Tongue (tissue), 2 donors: Measurements from ENCODE around the gene ZBTB2. TPM values are rescaled to one million over a fixed set of nuclear protein-coding genes. Genes with fewer than 3 reads are reported as not detected.
"Not testable (repeated sequence)": the region's sequence is repeated elsewhere in the genome, so short reads cannot be mapped to it uniquely, and the experiment has no call there.

ENCODE experiments used
- DNase-seq: peaks from one replicate; pipeline ENCODE4 v3.0.0-alpha.2; 2015
- total RNA-seq: library from RNA; depleted of rRNA; stranded (reverse); fragments of >200 nt; gene quantifications from one replicate; pipeline ENCODE4 v1.2.3, GENCODE V29; 2014

Gene ZBTB2
- total RNA-seq, 1 donor from 2014 or later: 5.8 TPM

DNA sequence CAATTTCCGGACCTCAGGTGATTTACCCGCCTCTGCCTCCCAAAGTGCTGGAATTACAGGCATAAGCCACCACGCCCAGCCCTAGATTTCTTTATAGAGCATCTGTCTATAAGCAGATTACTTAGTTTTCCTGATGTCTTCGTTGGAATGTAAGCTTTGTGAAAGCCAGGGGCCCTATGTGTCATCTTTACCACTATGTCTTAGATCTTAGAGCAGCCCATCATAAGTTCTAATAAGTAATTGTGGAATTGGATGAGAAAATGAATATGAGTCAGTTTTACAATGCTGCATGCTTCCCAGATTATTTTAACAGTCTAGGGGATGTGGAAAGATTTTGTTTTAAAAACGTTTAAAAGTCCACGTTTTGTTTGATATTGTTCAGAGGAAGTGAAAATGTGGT lies 9.1 kb upstream of the ZBTB2 start:
- no peak for DNase-seq

DNA sequence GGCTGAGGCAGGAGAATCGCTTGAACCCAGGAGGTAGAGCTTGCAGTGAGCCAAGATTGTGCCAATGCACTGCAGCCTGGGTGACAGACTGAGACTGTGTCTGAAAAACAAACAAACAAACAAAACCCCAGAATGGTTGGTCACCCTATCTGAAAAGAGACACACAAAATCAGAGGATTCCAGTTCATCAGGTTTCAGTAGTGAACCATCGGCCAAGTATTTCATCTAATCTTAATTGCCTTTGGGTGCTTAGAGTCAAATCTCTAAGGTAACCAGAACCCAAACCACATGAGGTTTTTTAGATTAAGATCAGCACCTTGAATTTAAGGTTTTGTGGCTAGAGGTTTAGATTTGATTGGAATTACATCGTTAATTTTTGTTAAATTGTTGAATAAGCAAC lies 8.3 kb upstream of the ZBTB2 start:
- no peak for DNase-seq

DNA sequence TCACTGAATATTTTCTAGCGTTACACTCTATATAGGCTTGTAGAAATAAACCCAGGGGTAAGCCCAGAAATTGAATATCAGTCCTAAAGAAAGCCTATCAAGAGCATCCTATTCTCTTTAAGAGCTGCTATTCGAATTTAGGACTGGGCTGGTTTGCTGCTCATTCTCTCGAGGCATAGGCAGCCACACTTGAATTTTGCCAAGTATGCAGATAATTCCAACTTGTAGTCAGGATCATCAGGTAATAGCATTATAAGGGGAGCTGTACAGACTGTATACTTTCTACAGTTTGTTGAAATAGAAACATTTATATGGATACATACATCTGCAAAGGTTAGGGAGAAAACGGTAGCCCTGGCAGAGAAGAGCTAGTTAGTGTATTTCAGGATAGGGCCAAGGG lies 2.1 kb upstream of the ZBTB2 start:
- DNase-seq: no peak

DNA sequence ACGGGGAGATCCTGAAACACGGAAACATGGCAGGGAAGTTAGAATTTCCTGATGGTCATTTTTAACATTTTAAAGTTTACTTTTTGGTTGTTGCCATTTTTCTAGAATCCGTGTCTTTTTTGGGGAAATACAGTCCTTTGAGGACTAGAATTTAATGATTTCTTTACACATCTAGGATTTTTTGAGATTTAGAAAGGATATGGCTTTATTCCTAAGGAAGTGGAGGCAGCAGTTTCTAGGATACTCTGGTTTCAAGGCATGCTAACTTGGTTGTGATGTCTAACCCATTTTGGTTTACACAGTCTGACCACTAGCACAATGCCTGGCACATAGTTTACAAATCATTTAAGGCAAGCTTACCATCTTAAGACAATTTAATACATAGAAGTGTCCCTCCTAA lies 1.1 kb upstream of the ZBTB2 start:
- DNase-seq: no peak

DNA sequence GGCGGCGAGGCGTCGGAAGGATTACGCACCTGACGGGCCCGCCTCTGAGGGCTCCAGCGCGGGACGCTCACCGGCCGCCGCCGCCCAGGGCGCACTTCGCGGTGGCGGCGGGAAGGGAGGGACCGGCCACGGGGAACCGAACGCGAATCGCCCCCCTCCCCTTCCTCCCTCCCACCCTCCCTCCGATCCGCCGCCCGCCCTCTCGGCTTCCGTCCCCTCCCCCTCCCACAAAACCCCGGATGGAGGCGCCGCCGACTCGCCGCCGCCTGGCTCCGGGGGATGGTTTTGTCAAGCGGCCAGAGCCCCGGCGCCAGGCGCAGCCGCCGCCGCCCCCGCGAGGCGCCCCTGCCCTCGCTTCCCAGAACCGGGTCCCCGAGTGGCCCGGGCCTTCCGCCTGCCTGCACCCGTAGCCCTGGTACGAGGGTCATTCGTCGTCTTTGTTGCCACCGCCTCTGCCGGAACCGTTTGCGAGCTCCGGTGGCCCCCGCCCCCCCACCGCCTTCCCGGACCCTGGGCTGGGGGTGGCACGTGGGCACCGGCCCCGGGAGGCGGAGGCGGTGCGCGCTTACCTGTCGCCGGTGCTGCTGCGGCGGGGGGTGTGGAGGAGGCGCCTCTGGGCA lies 398 bp downstream of the ZBTB2 start:
- peak; percentile 89 for DNase-seq

DNA sequence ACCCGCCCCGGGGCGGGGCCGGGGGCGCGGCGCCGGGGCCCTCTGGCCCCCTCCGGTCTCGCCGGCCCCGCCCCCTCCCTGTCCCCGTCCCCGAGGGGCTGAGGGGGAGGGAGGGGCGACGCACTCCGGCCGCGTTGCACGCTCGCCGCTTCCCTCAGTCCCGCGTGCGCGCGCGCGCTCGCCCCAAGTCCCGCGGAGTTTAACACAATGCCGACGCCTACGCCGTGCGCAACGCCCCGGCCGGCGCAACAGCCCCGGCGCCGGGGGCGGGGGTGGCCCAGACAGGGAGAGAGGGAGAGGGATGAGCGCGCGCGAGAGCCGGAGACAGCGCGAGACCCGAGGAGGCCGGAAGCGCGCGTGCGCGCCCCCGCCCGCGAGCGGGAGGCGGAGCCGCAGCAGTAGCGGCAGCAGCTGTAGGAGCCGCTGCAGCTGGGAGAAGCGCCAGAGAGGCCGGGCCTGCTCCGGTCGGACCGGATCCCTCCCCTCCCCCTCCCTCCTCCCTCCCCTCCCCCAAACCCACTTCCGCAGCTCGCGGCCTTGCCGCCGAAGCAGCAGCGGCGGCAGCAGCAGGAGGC lies 996 bp downstream of the ZBTB2 start:
- peak; percentile 99 for DNase-seq

DNA sequence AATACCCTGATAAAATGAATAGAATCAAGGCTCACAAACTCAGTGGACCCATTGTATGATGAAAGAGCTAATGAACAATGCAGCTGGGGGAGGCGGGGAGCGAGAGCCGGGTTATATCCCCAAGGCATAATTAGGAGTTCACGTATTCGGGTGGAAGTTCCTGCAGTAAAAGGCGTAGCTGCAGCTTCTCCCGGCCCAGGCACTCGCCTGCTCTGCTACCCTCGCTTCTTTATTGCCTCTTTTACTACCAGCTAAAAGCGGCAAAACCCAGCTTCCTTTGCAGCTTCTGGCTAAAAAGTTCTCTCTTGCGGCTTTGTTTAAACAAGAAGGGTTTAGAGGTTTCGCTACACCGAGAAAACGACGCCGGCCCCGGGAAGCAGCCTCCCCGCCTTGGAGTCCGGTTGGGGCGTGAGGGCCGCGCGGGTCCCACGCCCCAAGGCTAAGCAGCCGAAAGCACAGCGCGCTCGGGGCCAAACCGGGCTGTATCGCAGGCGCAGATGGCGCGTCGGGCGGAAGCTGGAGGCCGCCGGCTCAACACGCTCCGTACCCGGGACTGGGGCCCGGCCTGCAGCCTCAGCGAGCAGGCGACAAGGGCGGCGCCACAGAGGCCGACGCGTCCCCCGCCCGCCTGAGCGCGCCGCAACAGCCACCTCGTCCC lies 1.6 kb downstream of the ZBTB2 start:
- DNase-seq: peak; percentile 82

DNA sequence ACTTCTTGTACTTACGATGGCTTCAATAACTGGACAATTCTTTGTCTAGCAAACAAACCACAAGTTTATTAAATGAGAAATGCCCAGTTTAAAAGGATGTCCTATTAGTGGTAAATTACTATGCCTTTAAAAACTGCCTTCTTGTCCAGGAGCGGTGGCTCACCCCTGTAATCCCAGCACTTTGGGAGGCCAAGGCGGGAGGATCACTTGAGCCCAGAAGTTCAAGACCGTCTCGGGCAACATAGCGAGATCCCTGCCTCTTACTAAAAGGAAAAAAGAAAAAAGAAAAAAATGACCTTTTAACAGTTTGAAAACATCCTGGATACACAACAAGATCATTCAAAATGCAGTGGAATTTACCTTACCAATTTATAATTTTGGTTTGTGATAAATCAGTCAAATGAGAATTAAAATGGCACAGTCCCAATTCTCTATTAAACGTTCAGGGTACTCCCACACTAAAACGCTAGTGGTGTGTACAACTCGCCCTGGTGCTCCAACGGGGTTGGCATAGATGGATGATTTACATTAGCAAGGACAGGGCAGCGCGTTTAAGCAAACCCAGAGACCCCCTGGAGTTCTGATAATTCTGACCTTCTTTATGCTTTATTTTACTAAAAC lies 2.3 kb downstream of the ZBTB2 start:
- DNase-seq: no peak

DNA sequence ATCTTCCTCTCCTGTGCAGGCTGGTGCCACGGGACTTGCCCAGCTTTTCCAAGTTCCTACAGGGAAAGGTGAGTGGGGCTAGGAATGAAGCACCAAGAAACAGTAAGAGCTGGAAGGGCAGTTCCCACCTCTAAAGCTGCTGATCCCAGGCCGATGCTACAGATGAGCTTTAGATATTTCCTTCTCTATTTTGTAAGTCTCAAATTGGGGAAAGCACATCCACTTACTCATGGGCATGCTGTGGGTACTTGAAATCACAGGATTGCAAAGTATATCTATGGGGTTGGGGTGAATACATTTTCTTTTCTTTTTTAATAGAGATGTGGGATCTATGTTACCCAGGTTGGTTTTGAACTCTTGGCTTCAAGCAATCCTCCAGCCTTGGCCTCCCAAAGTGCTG lies 3.1 kb downstream of the ZBTB2 start:
- DNase-seq: no peak

DNA sequence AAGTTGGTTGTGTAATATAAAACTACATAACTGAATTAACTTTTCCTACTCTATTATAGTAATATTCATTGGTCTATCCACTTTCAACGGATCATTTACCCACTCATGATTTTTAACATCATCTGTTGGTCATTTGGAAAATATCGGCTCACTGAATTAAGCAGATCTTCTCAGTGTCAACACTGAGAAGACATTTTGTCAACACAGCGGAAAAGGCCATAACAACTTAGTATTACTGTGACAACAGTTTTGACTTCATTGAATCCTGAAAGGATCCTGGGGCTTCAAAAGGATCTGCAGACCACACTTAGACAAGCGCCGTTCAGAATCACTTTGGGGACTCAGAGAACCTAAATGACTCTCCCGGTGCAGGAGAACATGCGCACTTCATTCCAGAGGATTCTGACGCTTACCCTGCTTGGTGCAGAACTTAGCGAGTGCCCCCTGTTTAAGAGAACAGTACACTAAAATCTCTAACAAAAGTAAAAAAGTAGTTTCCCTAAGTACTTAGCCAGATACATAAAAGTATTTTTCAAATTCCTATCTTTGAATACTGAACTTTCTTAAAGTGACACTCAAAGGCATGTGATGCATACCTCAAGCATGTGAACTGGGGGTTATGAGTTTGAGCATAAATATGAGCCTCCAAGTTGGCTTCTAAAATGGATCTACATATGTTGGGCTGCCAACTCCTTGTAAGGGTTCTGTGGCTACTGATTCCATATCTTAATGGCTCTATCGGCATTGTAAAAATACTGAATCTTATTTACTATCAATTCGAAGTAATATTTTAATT lies 4.0 kb downstream of the ZBTB2 start:
- no peak for DNase-seq

DNA sequence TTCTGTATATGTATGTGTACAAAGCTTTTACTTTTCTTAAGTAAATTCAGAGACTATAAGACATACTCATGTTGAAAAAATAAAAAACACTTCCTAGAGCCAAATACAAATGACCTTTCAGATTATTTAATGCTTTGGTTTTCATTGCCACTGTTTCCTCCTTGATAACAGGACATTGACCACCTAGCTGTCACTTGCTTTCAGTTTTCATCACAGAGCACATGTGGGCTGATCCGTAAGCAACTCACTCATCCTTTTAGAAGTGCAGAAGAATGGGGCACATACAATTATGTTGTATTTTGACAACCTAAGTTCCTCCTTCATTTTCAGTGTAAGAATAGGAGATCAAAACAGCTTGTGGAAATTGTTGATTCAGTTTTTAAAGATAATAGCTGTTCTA lies 6.2 kb downstream of the ZBTB2 start:
- no peak for DNase-seq

DNA sequence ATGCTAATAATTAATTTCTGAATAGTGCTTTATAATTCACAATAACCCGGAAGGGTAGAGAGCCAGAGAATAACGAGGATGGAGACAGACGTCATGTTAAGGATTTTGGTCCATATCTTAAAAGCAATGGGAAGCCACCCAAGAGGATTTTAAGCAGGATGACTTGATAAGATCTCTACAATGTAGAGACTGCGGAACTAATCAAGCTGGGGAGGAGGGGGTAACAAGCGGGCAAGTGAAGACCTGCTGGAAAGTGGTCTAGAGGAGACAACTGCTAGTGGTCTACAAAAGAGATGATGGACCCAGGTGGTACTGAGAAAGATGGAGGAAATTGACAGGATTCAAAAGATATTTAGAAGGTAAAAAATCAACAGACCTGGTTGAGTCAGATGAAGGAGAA lies 7.2 kb downstream of the ZBTB2 start:
- no peak for DNase-seq

DNA sequence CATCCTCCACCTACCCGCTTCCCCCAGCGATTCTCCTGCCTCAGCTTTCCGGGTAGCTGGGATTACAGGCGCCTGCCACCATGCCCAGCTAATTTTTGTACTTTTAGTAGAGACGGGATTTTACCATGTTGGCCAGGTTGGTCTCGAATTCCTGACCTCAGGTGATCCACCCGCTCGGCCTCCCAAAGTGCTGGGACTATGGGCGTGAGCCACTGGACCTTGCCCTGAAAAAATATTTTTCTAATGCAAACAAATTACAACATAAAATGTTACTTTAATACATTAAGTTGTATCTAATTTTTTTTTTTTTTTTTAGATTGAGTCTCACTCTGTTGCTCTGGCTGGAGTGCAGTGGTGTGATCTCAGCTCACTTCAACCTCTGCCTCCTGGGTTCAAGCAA lies 8.7 kb downstream of the ZBTB2 start:
- DNase-seq: not testable (repeated sequence)

DNA sequence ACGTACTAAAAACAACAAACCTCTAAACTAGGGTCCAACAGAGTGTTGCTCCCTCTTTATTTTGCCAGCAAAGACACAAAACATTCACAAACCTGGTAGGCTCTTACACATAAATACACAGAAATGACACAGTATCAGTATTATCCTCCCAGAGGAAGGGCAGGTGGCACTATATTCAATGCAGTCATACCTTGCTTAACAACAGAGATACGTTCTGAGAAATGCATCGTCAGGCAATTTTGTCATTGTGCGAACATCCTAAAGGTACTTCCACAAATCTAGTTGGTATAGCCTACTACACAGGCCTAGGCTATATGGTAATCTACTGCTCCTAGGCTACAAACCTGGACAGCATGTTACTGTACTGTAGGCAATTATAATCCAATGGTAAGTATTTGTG lies 9.6 kb downstream of the ZBTB2 start:
- DNase-seq: no peak

DNA sequence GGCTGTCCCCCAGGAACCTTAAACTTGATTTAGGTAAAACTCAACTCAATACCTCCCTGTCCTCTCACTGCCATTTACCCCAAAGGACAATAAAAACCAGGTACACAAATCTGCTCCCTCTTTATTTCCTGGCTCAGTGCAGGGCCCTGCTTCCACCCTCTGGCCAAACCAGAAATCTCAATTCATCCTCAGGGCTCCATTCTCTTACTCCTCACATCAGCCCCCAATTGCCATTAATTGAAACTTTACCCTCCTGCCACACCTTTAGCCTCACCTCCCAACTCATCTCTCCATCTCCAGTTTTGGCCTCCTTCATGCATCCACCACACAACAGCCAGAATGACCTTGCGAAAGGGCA lies 10.5 kb downstream of the ZBTB2 start:
- DNase-seq: no peak

DNA sequence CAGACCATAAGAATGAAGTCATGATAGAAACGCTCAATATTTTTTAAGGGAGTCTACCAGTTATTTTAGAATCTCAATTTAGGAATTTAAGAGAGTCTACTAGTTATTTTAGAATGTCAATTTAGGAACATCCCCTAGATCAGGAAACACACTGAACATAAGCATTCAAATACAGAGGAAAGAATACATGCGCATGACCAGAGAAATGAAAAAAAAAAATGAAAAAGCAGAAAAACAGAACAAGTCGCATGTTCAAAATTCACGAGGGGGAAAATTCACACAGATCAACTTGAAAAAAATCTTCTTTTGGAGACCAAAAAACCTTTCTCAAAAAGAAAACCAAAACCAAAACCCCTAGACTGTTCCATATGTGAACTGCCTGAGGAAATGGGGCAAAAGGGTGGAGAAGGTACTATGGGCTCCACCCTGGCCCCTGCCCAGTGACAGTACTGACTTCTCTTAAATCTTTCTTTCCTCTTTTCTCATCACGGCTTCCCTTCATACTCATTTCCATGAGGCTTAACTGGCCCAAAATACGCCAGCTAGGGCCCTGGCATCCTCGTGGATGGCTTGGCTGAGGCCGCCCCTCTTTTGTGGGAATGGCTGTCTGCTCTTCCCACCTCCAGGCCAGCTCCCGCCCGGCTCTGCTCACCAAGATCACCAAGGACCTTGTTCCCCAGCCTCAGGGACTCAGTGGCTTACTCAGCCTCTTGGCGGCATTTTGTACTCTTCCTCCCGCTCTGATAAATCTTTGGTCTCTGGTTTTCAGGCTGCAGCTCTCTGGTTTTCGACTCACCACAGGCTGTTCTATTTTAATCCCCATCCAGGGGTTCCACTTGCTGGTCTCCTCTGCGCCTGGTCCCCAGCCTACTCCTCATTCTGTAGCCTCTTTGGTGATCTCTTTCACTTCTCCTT lies 11.2 kb downstream of the ZBTB2 start:
- DNase-seq: no peak

DNA sequence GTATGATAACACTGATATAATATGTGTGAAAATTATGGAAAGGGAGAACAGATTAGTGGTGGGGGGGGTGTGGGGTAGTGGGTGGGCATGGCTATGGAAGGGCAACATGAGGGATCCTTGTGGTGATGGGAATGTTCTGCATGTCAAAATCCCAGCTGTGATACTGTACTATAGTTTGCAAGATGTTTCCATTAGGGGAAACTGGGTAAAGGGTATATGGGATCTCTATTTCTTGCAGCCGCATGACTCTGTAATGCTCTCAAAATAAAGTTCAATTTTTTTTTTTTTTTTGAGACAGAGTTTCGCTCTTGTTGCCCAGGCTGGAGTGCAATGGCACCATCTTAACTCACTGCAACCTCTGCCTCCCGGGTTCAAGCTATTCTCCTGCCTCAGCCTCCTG lies 14.3 kb downstream of the ZBTB2 start:
- DNase-seq: no peak

DNA sequence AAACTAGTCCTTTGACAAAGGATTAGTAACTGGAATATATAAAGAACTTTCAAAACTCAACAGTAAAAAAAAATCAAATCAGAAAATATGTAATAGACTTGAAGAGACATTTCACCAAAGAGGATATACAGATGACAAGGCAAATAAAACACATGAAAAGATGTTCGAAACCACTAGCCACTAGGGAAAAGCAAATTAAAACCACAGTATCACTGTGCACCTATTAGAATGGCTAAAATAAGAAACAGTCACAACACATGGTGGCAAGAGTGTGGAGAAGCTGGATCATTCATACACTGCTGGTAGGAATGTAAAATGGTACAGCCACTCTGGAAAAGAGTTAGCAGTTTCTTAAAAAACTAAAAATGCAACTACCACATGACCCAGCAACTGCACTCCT lies 14.9 kb downstream of the ZBTB2 start:
- no peak for DNase-seq

DNA sequence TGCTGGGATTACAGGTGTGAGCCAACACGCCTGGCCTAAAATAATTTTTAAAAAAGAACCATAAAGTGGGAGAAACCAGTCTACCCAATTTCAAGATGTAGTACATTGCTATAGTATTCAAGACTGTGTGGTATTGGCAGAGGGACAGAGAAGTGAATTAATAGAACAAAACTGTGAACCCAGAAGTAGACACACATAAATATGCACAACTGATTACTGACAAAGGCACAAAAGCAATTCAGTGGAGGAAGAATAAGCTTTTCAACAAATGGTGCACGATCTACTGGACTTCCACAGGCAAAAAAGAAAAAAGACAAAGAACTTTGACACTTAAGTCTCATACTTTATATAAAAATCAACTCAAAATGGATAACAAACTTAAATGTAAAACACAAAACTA lies 15.5 kb downstream of the ZBTB2 start:
- DNase-seq: no peak

DNA sequence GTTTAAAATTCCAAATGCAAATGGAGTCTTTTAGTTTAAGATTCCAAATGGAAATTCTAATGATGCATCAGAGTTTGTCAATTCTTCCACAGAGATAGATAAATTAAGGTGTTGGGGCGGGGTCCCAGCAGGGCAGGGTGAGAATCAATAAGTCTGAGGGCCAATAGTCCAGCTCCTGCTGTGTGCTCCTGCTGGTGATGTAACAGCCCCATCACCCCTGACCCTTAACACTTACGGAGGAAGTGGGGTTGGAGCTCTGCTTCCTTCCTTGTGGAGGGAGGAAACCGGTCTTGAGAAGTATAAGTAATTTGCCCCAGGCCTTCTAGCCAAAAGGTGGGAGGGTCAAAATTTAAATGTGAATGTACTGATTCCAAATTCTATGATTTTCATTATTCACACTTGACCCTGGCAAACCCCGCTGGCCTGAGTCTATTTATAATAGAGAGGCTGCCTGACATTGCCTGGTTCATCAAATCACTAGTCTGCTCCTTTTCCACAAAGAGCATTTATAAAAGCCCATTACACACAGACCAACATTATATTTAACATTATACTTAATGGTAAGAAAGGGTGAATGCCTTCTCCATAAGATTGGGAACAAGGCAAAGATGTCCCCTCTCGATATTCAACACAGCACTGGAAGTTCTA lies 17.2 kb downstream of the ZBTB2 start:
- no peak for DNase-seq

DNA sequence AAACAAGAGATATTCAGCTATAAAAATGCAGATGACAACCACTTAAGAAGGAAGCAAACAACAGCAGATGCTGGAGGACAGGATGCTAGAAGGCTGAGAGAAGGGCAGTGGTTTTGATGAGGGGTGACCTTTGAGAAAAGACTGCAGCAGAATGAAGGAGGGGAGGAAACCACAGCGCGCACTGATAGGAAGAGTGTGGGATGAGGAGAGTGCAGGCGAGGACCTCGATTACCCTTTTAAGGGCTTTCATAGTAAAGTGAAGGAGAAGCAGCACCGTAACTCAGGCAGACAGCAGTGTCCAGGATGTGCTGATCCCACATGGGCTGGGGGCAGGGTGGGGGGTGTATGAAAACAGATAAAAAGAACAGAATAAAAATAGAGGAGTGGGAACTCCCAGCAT lies 19.2 kb downstream of the ZBTB2 start:
- DNase-seq: no peak
